ENCODE measurements around the gene FABP6.

- TF ChIP-seq, protein P1, sequence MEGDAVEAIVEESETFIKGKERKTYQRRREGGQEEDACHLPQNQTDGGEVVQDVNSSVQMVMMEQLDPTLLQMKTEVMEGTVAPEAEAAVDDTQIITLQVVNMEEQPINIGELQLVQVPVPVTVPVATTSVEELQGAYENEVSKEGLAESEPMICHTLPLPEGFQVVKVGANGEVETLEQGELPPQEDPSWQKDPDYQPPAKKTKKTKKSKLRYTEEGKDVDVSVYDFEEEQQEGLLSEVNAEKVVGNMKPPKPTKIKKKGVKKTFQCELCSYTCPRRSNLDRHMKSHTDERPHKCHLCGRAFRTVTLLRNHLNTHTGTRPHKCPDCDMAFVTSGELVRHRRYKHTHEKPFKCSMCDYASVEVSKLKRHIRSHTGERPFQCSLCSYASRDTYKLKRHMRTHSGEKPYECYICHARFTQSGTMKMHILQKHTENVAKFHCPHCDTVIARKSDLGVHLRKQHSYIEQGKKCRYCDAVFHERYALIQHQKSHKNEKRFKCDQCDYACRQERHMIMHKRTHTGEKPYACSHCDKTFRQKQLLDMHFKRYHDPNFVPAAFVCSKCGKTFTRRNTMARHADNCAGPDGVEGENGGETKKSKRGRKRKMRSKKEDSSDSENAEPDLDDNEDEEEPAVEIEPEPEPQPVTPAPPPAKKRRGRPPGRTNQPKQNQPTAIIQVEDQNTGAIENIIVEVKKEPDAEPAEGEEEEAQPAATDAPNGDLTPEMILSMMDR (IDR thresholded peaks at IDR 0.05) = no peak
- TF ChIP-seq POLR2A (IDR thresholded peaks at IDR 0.05) = no peak
These were observed at the start of gene FABP6 for GRCh38 chr5:160229190-160229742.
